HG03108 (cell line): ENCODE measurements around the gene PPARG.
"Not testable (repeated sequence)": the region's sequence is repeated elsewhere in the genome, so short reads cannot be mapped to it uniquely, and the experiment has no call there.

ENCODE experiments used
- ATAC-seq: cut with Tn5 transposase; IDR thresholded peaks from one replicate; pipeline ENCODE4 v1.9.1; 2021; ENCODE audit warnings: moderate library complexity; ENCODE audit not compliant: unreplicated experiment

The PPARG gene

DNA sequence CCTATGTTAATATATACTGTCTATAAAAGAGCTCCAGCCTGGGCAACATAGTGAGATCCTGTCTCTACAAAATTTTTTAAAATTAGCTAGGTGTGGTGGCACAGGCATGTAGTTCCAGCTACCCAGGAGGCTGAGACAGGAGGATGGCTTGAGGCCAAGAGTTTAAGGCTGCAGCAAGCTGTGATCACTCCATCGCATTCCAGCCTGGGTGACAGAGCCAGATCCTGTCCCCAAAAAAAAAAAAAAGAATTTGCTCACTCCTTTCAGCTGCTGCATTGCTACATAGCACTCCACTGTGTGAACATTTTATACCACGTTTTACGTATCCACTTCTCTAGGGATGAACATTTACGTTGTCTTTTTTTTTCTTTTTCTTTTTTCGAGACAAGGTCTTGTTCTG lies 189.5 kb downstream of the PPARG start:
- ATAC-seq, result no peak

DNA sequence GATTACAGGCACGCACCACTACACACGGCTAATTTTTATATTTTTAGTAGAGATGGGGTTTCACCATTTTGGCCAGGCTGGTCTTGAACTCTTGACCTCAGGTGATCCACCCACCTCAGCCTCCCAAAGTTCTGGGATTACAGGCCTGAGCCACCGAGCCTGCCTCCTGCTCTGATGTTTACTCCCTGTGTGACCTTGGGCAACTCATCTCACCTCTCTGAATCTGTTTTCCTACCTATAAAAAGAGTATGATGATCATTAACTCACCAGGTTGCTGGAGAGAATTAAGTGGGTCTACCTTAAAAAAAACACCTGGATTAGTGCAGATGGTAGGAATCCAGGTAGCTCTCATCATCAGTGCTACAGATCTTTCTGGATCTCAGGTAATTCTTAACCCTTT lies 190.3 kb downstream of the PPARG start:
- ATAC-seq, result not testable (repeated sequence)

GRCh38 chr3:12479919-12480427 lies 191.1 kb downstream of the PPARG start:
- no peak for ATAC-seq

DNA sequence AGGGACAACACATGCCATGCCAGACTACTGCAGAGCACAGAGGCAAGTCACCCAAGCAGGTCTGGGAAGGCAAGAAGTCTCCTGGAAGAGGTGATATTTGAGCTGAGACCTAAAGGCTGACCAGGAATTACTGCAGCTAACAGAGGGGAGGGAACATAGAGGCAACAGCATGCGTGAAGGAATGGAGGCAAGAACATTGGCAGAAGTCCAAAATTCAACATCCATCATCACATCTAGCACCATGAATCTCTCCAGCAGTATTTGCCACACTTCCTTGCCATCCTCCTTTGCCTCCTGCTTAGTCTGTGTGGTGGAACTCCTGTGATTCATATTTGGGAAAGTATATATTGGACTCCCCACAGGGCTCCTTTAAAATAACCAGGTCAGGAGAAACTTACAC lies 194.5 kb downstream of the PPARG start:
- no peak for ATAC-seq

DNA sequence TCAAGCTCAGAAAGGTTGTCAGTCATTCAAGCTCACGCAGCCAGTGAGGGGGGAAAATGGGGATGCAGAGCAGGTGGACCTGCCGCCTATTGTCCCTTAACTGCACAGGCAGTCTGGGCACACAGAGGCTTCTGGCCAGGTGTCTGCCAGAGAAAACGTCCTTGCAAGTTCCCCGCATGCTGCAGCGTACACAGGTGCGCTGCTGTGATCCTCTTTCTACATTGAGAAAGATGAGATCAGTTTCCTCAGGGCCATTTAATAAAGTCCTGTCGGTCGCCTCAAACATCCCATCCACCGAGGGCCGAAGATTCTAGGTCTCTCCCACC lies 195.0 kb downstream of the PPARG start:
- no peak for ATAC-seq
